T-cell (primary cell): ENCODE measurements around the gene FBXO38. TPM values are rescaled to one million over a fixed set of nuclear protein-coding genes. Genes with fewer than 3 reads are reported as not detected.

Experiments
- ATAC-seq, 4 experiments: fragments of 200-7000 bp in 3 of 4; fragments of 150-1000 bp in 1 of 4; cut with Tn5 transposase; replicated peaks in 1 of 4; 1 replicate in 3 of 4; 2 replicates in 1 of 4; pipeline ENCODE4 v1.10.0; 2021; ENCODE audit warnings: moderate library complexity in 3 of 4, mild to moderate bottlenecking in 2 of 4, moderate number of reproducible peaks in 1 of 4
- CTCF ChIA-PET, 2 donors: fragments of 300-600 bp; sonication (Branson Sonifier 250); formaldehyde crosslinking; loops; one replicate each; lab custom pipeline; 2022; ENCODE audit warnings: antibody characterized with exemption in 2 of 2; lab: Charles Lee
- POLR2A ChIA-PET, 2 donors: fragments of 300-600 bp; sonication (Branson Sonifier 250); formaldehyde crosslinking; loops; one replicate each; lab custom pipeline; 2022; ENCODE audit warnings: antibody characterized with exemption in 2 of 2; lab: Charles Lee
- DNase-seq, 35 experiments: peaks; one replicate each; pipeline versions ENCODE4 v3.0.0 to v3.0.0-alpha.2; 2013 to 2023
- H3K27ac ChIP-seq: one replicate; pipeline ENCODE4 v1.5.1; 2013; ENCODE audit warnings: low read length
- H3K27me3 ChIP-seq, 2 experiments: replicated peaks in 1 of 2; 1 replicate in 1 of 2; 2 replicates in 1 of 2; pipeline versions ENCODE4 v1.6.1 to v1.7.0; 2013; ENCODE audit warnings: low read length in 1 of 2, mixed read lengths in 1 of 2; ENCODE audit not compliant: control insufficient read depth in 2 of 2, insufficient read depth in 2 of 2; ENCODE audit errors: extremely low read depth in 1 of 2
- H3K36me3 ChIP-seq, 2 donors: 1 replicate in 1 of 2; 2 replicates in 1 of 2; pipeline versions ENCODE4 v1.6.1 to v1.7.0; 2013; ENCODE audit warnings: low read length in 1 of 2; ENCODE audit not compliant: control insufficient read depth in 2 of 2, insufficient read depth in 1 of 2; ENCODE audit errors: extremely low read depth in 1 of 2
- H3K4me1 ChIP-seq, 2 experiments: 1 replicate in 1 of 2; 2 replicates in 1 of 2; pipeline versions ENCODE4 v1.6.1 to v1.7.0; 2013; ENCODE audit warnings: low read length in 2 of 2, mixed read lengths in 1 of 2; ENCODE audit not compliant: insufficient read depth in 2 of 2, control insufficient read depth in 1 of 2; ENCODE audit errors: extremely low read depth in 1 of 2
- H3K4me3 ChIP-seq, 2 donors: 1 replicate in 1 of 2; 2 replicates in 1 of 2; pipeline versions ENCODE4 v1.5.1 to v1.7.0; 2013; ENCODE audit warnings: mild to moderate bottlenecking in 2 of 2, low read length in 1 of 2, moderate library complexity in 1 of 2; ENCODE audit not compliant: control insufficient read depth in 1 of 2; ENCODE audit errors: extremely low read depth in 1 of 2
- H3K9me3 ChIP-seq: 2 replicates; pipeline ENCODE4 v1.7.0; 2013
- H3K27ac Mint-ChIP-seq, 2 donors: one replicate each; pipeline ENCODE4 v1.8.0; 2020 to 2021; ENCODE audit warnings: mild to moderate bottlenecking in 2 of 2, mixed read lengths in 2 of 2
- H3K27me3 Mint-ChIP-seq, 2 donors: one replicate each; pipeline ENCODE4 v1.8.0; 2021 to 2022; ENCODE audit warnings: mixed read lengths in 2 of 2
- H3K36me3 Mint-ChIP-seq: one replicate; pipeline ENCODE4 v1.8.0; 2021; ENCODE audit warnings: mixed read lengths
- H3K4me1 Mint-ChIP-seq, 3 donors: one replicate each; pipeline ENCODE4 v1.8.0; 2020 to 2022; ENCODE audit warnings: mixed read lengths in 3 of 3, mild to moderate bottlenecking in 1 of 3
- H3K4me3 Mint-ChIP-seq, 3 donors: one replicate each; pipeline ENCODE4 v1.8.0; 2020 to 2022; ENCODE audit warnings: mild to moderate bottlenecking in 3 of 3, mixed read lengths in 3 of 3, moderate library complexity in 3 of 3
- H3K9me3 Mint-ChIP-seq, 3 donors: one replicate each; pipeline ENCODE4 v1.8.0; 2020 to 2022; ENCODE audit warnings: mixed read lengths in 3 of 3
- WGBS: methylation state at CpG from one replicate; pipeline ENCODE4 v1.1.5; 2013; ENCODE audit warnings: missing lambda C conversion rate; ENCODE audit not compliant: insufficient coverage; 5-methylcytosine and 5-hydroxymethylcytosine counted together
- total RNA-seq, 35 experiments: library from RNA in 6 of 35; stranded (reverse) in 6 of 35; fragments of 120-200 nt in 1 of 35; gene quantifications; one replicate each; pipeline versions ENCODE4 v1.2.1 to v1.2.4 and lab custom pipeline; 2013 to 2026

FBXO38 gene
- total RNA-seq, 5 donors from 2014 or later (not counting 1 experiment from before 2014, with no cell fraction given), result 61.0 to 70.8 (median 66.2) TPM

- H3K36me3 Mint-ChIP-seq, result no peaks in the 10 kb centered on the region
- no peaks in the 10 kb centered on the region for H3K4me1 ChIP-seq
- H3K27me3 Mint-ChIP-seq, result peaks cover 6 to 7% of the 10 kb centered on the region in 2 donors
- no peaks in the 10 kb centered on the region for H3K27me3 ChIP-seq
- ChIA-PET POLR2A (interaction anchor here in 1 of 2 donors (0.7 kb wide), 1 partner anchor 69 kb away, joined by 3 read pairs; the partner anchor contains the start of gene FBXO38), CTCF (interaction anchor here (1.1 kb wide), 2 partner anchors 9 to 18 kb away, joined by 3 to 5 read pairs; no protein-coding TSS in a partner anchor)
- H3K4me3 Mint-ChIP-seq, result no peak overlapping the region
- DNase-seq, result no peak
- WGBS, result 89% methylated on average over 5 of the region's 10 CpGs
- H3K27ac ChIP-seq, result no peak overlapping the region
- no peak for ATAC-seq
- H3K4me1 Mint-ChIP-seq, result no peaks in the 10 kb centered on the region
- H3K9me3 Mint-ChIP-seq, result no peaks in the 10 kb centered on the region
- H3K4me3 ChIP-seq, result no peak overlapping the region
- no peak overlapping the region for H3K27ac Mint-ChIP-seq
- H3K9me3 ChIP-seq, result no peaks in the 10 kb centered on the region
- no peaks in the 10 kb centered on the region for H3K36me3 ChIP-seq
Measured at GRCh38 chr5:148452499-148453193, 68.9 kb downstream of the FBXO38 start.

GRCh38 chr5:148454576-148454975, 70.8 kb downstream of the FBXO38 start:
- no peak for ATAC-seq
- WGBS, result 92% methylated on average over 2 of the region's 5 CpGs
- H3K9me3 ChIP-seq, result no peaks in the 10 kb centered on the region
- Mint-ChIP-seq H3K4me3 (no peak overlapping the region), H3K4me1 (no peaks in the 10 kb centered on the region), H3K9me3 (no peaks in the 10 kb centered on the region), H3K27me3 (peaks cover 12 to 16% of the 10 kb centered on the region in 2 donors), H3K27ac (no peak overlapping the region), H3K36me3 (no peaks in the 10 kb centered on the region)
- peaks cover 0 to 3% of the 10 kb centered on the region in 2 experiments for H3K27me3 ChIP-seq
- POLR2A ChIA-PET, result no interaction called here
- no peaks in the 10 kb centered on the region for H3K36me3 ChIP-seq
- no peak overlapping the region for H3K27ac ChIP-seq
- H3K4me3 ChIP-seq, result no peak overlapping the region
- H3K4me1 ChIP-seq, result no peaks in the 10 kb centered on the region
- no peak for DNase-seq
- CTCF ChIA-PET, result no interaction called here

DNA sequence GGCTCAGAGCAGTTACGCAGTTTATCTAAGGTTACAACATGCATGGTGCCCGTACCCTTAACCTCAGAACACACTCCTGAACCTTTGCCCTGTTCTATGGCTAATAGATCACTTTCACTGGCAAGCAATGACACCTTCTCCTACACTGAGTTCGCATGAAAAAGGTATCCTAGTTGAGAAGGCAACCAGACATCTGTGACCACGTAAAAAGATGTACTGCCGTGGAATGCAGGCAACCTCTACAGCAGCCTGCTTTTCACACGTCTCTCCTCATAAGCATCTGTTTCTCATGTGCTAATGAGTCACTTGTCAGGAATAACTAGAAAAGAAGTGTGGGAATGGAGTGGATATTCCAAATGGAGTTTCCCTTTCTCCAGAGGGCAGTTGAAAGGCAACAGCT, 71.4 kb downstream of the FBXO38 start:
- H3K4me1 Mint-ChIP-seq, result no peaks in the 10 kb centered on the region
- POLR2A ChIA-PET, result no interaction called here
- WGBS, result 84% methylated on average over 2 of the region's 6 CpGs
- Histone ChIP-seq H3K9me3 (no peaks in the 10 kb centered on the region), H3K36me3 (no peaks in the 10 kb centered on the region), H3K27ac (no peak overlapping the region), H3K4me1 (no peaks in the 10 kb centered on the region), H3K4me3 (no peak overlapping the region), H3K27me3 (peaks cover 0 to 3% of the 10 kb centered on the region in 2 experiments)
- no peaks in the 10 kb centered on the region for H3K9me3 Mint-ChIP-seq
- DNase-seq (no peak), ATAC-seq (no peak)
- H3K27ac Mint-ChIP-seq, result no peak overlapping the region
- no peaks in the 10 kb centered on the region for H3K36me3 Mint-ChIP-seq
- CTCF ChIA-PET, result no interaction called here
- H3K4me3 Mint-ChIP-seq, result no peak overlapping the region
- peaks cover 16 to 17% of the 10 kb centered on the region in 2 donors for H3K27me3 Mint-ChIP-seq

GRCh38 chr5:148457183-148457620, 73.4 kb downstream of the FBXO38 start:
- H3K4me1 Mint-ChIP-seq, result no peaks in the 10 kb centered on the region
- Histone ChIP-seq H3K36me3 (no peaks in the 10 kb centered on the region), H3K9me3 (no peaks in the 10 kb centered on the region), H3K4me1 (no peaks in the 10 kb centered on the region), H3K4me3 (no peak overlapping the region), H3K27me3 (peaks cover 0 to 3% of the 10 kb centered on the region in 2 experiments), H3K27ac (no peak overlapping the region)
- peaks cover 16 to 21% of the 10 kb centered on the region in 2 donors for H3K27me3 Mint-ChIP-seq
- H3K36me3 Mint-ChIP-seq, result no peaks in the 10 kb centered on the region
- ChIA-PET POLR2A (no interaction called here), CTCF (no interaction called here)
- ATAC-seq, result peak in 2 of 4 experiments; percentile 46 to 60
- H3K9me3 Mint-ChIP-seq, result no peaks in the 10 kb centered on the region
- no CpG with 5 or more reads among the region's 5 CpGs for WGBS
- peak in 17 of 35 experiments; percentile 1 to 41 (median 6) for DNase-seq
- H3K27ac Mint-ChIP-seq, result no peak overlapping the region
- no peak overlapping the region for H3K4me3 Mint-ChIP-seq

DNA sequence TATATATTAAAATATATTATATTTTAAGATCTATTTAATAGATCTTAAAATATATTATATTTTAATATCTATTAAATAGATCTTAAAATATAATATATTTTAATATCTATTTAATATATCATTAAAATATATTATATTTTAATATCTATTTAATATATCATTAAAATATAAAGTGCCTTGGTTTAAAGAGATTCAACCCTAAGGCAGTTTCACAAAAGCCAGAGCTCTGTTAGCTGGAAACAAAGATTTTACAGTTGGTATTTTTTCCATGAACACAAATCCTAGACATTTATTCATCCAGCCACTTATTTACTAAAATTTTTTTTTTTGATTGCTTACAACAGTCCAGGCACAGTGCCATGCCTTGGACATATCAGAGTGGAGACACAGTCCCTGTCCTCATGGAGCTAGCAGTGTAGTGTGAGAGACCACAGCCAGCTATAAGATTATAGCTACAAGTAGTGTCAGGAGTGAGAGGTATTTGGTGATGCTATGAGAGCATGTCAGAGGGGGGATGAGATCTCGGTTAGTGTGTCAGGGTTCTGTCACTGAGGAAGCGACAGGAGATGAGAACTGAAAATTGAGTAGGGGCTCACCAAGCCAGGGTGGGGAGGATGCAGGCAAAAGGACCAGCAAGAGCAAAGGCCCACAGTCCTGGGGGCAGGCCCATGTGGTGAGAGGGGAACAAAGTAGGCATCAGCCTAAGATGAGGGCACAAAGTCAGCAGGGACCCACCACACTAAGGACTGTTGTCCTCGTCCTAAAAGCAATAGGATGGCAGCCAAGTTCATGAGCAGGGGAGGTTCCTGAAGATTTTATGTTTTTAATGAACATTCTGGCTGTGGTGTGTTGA, 74.5 kb downstream of the FBXO38 start:
- DNase-seq (no peak), ATAC-seq (no peak)
- Histone ChIP-seq H3K9me3 (no peaks in the 10 kb centered on the region), H3K36me3 (no peaks in the 10 kb centered on the region), H3K4me3 (no peak overlapping the region), H3K4me1 (no peaks in the 10 kb centered on the region), H3K27ac (no peak overlapping the region), H3K27me3 (peaks cover 0 to 3% of the 10 kb centered on the region in 2 experiments)
- POLR2A ChIA-PET, result no interaction called here
- Mint-ChIP-seq H3K9me3 (no peaks in the 10 kb centered on the region), H3K27me3 (peaks cover 16 to 21% of the 10 kb centered on the region in 2 donors), H3K36me3 (no peaks in the 10 kb centered on the region), H3K4me3 (no peak overlapping the region), H3K27ac (no peak overlapping the region), H3K4me1 (no peaks in the 10 kb centered on the region)
- 95% methylated on average over 2 of the region's 3 CpGs for WGBS
- CTCF ChIA-PET, result interaction anchor here in 1 of 2 donors (0.6 to 1.1 kb wide), 3 partner anchors 15 to 542 kb away, joined by 3 to 4 read pairs (median 3); no protein-coding TSS in a partner anchor

- 17% methylated on average over 1 of the region's 1 CpG for WGBS
Measured at GRCh38 chr5:148459669-148460068, 75.9 kb downstream of the FBXO38 start.

More at GRCh38 chr5:148459669-148460068, 75.9 kb downstream of the FBXO38 start:
- Histone ChIP-seq H3K27me3 (peaks cover 0 to 3% of the 10 kb centered on the region in 2 experiments), H3K36me3 (no peaks in the 10 kb centered on the region), H3K4me1 (no peaks in the 10 kb centered on the region), H3K27ac (no peak overlapping the region), H3K4me3 (no peak overlapping the region), H3K9me3 (no peaks in the 10 kb centered on the region)
- no peaks in the 10 kb centered on the region for H3K9me3 Mint-ChIP-seq
- CTCF ChIA-PET, result interaction anchor here (0.6 to 1.2 kb wide), 2 partner anchors 10 to 1998 kb away, joined by 3 read pairs; no protein-coding TSS in a partner anchor
- POLR2A ChIA-PET, result no interaction called here
- H3K36me3 Mint-ChIP-seq, result no peaks in the 10 kb centered on the region
- no peaks in the 10 kb centered on the region for H3K4me1 Mint-ChIP-seq
- no peak overlapping the region for H3K27ac Mint-ChIP-seq
- ATAC-seq, result no peak
- H3K4me3 Mint-ChIP-seq, result no peak overlapping the region
- no peak for DNase-seq
- H3K27me3 Mint-ChIP-seq, result peaks cover 16 to 22% of the 10 kb centered on the region in 2 donors
